Fibroblast of pulmonary artery (primary cell): ENCODE data around the gene SLC9A9.
A peak's percentile ranks its signal among the peaks of the same experiment; 100 is the strongest.

Experiments
- DNase-seq: peaks from one replicate; pipeline ENCODE4 v3.0.0-alpha.2; 2010; ENCODE audit warnings: low read depth
- H3K4me3 ChIP-seq: replicated peaks from 2 replicates; pipeline ENCODE4 v1.5.1; 2011; ENCODE audit warnings: low read depth, mild to moderate bottlenecking, control low read depth, low read length, moderate library complexity
- TF ChIP-seq, protein P1 (sequence below): IDR thresholded peaks from 2 replicates; pipeline ENCODE4 v1.5.1; 2011; ENCODE audit warnings: mild to moderate bottlenecking, control low read depth, low read length, inconsistent platforms; ENCODE audit errors: missing control alignments

Gene SLC9A9

DNA sequence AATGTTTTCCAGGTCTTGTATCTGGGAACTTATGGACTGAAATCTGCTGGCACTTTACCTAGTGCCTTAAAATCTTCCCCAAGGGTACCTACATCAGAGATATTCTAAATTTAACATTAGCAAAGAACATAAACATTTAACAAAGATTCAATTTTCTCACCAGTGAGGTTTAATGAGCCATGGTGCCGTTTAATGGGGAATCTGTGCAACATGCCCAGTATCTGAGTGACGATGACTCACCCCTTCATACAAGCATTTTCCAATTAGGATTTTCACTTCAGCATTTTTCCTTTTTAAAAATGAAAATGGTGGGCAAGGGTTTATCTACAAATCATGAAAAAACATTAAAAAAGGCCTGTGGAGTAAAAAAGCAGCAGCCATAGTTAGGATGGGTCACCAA, 189.4 kb downstream of the SLC9A9 start:
- H3K4me3 ChIP-seq = no peak overlapping the region
- no peak for DNase-seq
- TF ChIP-seq, protein P1, sequence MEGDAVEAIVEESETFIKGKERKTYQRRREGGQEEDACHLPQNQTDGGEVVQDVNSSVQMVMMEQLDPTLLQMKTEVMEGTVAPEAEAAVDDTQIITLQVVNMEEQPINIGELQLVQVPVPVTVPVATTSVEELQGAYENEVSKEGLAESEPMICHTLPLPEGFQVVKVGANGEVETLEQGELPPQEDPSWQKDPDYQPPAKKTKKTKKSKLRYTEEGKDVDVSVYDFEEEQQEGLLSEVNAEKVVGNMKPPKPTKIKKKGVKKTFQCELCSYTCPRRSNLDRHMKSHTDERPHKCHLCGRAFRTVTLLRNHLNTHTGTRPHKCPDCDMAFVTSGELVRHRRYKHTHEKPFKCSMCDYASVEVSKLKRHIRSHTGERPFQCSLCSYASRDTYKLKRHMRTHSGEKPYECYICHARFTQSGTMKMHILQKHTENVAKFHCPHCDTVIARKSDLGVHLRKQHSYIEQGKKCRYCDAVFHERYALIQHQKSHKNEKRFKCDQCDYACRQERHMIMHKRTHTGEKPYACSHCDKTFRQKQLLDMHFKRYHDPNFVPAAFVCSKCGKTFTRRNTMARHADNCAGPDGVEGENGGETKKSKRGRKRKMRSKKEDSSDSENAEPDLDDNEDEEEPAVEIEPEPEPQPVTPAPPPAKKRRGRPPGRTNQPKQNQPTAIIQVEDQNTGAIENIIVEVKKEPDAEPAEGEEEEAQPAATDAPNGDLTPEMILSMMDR = no peak

DNA sequence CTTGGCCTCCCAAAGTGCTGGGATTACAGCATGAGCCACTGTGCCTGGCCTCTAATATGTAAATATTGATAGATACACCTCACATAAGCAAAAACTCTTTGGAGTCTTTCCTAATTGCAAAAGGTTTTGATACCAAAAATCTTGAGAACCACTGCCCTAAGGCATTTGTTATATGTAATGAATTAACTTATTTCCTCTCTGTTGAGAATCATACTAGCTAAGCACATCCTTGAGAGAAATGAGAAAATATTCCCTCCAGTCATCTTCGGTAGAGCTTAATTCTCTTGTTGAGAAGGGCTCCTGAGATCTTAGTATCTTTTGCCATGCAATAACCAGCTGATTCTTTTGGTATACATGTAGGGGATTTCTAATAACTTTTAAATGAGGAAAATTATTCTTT, 190.2 kb downstream of the SLC9A9 start:
- no peak for DNase-seq
- H3K4me3 ChIP-seq = no peak overlapping the region
- TF ChIP-seq, protein P1 = no peak

DNA sequence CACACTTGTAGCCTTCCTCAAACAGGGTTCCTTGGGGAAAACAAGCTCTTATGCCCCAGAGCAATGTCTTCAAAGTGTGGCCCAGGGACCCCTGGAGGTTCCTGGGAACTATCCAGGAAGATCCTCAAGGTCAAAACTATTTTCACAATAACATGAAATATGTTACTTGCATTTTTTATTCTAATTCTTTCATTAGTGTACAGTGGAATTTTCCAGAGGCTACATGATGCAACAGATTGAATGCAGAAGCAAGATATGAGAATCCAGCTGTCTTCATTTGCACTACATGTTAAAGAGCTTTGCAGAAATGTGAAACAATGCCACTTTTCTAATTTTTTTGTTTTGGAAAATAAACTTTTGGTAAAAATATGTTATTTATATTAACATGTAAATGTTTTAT, 190.9 kb downstream of the SLC9A9 start:
- TF ChIP-seq, protein P1 = no peak
- DNase-seq = peak; percentile 28
- no peak overlapping the region for H3K4me3 ChIP-seq

DNA sequence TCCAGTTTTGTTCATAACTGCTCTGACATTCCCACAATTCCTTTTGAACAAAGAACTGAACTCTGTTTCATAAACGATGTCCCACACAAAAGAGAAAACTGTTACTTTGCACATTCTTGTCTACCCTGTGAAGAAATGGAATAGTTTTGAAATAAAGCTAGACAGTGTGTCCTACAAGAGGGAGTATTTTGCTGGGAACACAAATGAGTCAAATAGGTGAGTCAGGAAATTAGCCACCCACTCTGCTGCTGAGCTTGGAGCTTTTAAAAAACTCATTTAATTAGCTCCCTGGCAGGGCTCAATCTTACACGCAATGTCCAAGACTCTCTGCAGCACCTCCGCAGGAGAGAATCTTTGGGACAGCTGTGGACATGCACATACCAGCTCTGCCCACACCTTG, 193.4 kb downstream of the SLC9A9 start:
- TF ChIP-seq, protein P1 = no peak
- H3K4me3 ChIP-seq = no peak overlapping the region
- DNase-seq = no peak

DNA sequence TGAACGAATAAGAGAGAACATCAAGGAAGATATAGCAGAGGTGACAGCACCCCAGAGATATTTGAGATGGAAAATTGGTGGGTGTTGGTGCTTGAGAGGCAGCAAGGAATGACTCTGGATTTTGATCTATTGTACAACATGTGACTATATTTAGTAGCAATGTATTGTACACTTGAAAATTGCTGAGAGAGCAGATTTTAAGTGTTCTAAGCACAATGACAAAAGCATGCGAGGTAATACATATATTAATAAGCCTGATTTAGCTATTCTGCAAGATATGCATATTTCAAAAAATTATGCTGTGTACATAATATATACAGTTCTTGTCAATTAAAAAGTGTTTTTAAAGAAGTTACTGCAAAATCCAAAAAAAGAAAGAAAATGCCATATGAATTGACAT, 194.3 kb downstream of the SLC9A9 start:
- TF ChIP-seq, protein P1 = no peak
- no peak for DNase-seq
- H3K4me3 ChIP-seq = no peak overlapping the region

DNA sequence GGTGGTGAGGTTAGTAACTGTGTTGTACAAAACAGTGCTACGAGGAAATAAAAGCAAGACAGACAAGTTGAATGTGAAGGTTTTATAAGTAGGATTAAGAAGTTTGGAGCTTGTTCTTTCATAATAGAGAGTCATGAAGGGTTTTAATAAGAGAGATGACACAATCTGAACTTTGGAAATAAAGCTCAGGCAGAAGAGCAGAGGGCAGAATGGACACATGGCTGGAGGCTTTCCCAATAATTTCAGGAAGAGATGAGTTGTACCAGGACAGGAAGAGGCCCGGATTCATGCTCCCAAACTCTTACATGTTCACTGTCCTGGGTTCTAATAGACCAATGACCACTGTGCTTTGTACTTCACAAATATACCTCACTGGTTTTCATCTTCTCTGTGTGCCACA, 194.8 kb downstream of the SLC9A9 start:
- no peak overlapping the region for H3K4me3 ChIP-seq
- no peak for DNase-seq
- TF ChIP-seq, protein P1 = no peak

DNA sequence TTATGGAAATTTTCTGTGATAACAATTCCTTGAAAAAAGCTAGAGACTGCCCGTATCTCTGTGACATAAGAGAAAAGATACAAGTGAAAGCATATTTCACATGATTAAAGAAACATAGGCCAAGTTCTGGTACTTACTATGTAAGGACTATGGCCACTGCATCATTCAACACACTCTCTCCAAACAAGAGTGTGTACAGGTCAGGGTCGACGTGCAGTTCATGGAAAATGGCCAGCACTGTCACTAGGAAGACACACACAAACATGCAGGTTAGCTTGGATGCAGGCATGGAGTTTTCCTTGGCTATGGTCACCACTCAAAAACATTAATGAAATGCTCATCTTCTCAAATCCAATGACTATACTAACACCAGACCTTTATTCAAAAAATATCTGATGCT, 196.2 kb downstream of the SLC9A9 start:
- TF ChIP-seq, protein P1 = no peak
- no peak overlapping the region for H3K4me3 ChIP-seq
- no peak for DNase-seq
